Spleen (tissue), 11 donors: Measurements from ENCODE around the gene C11orf86. TPM values are rescaled to one million over a fixed set of nuclear protein-coding genes. Genes with fewer than 3 reads are reported as not detected.

Source experiments
- DNase-seq: peaks from one replicate; pipeline ENCODE4 v3.0.0-alpha.2; 2020
- H3K27ac ChIP-seq, 8 donors: fragments of 200-600 bp; sonication (generic) in 7 of 8; 1 replicate in 4 of 8; 2 replicates in 4 of 8; pipeline versions ENCODE4 v1.5.0 to v1.8.0; 2016 to 2021; ENCODE audit warnings: inconsistent platforms in 4 of 8, mild to moderate bottlenecking in 4 of 8, moderate library complexity in 1 of 8
- H3K27me3 ChIP-seq, 7 donors: fragments of 200-600 bp; sonication (generic) in 6 of 7; replicated peaks in 1 of 7; 1 replicate in 4 of 7; 2 replicates in 3 of 7; pipeline versions ENCODE4 v1.5.0 to v1.8.0; 2016 to 2021; ENCODE audit warnings: inconsistent platforms in 3 of 7, mild to moderate bottlenecking in 1 of 7
- H3K36me3 ChIP-seq, 6 donors: fragments of 200-600 bp; sonication (generic) in 5 of 6; 1 replicate in 4 of 6; 2 replicates in 2 of 6; pipeline versions ENCODE4 v1.5.0 to v1.8.0; 2016 to 2021; ENCODE audit warnings: inconsistent platforms in 2 of 6
- H3K4me1 ChIP-seq, 6 donors: fragments of 200-600 bp; sonication (generic) in 5 of 6; 1 replicate in 3 of 6; 2 replicates in 3 of 6; pipeline versions ENCODE4 v1.5.0 to v1.8.0; 2016 to 2021; ENCODE audit warnings: inconsistent platforms in 3 of 6
- H3K4me3 ChIP-seq, 8 donors: fragments of 200-600 bp; sonication (generic) in 7 of 8; 1 replicate in 4 of 8; 2 replicates in 4 of 8; pipeline versions ENCODE4 v1.5.0 to v1.8.0; 2016 to 2021; ENCODE audit warnings: inconsistent platforms in 4 of 8, mild to moderate bottlenecking in 4 of 8, moderate library complexity in 2 of 8
- H3K9me3 ChIP-seq, 8 donors: fragments of 200-600 bp; sonication (generic) in 7 of 8; 1 replicate in 4 of 8; 2 replicates in 4 of 8; pipeline versions ENCODE4 v1.5.0 to v1.8.0; 2016 to 2021; ENCODE audit warnings: inconsistent platforms in 4 of 8
- CTCF ChIP-seq, 11 experiments: fragments of 200-600 bp in 7 of 11; fragments of 450-650 bp in 4 of 11; sonication (generic) in 4 of 11; IDR thresholded peaks in 8 of 11; conservative IDR thresholded peaks in 3 of 11; 1 replicate in 7 of 11; 2 replicates in 4 of 11; pipeline versions ENCODE4 v1.4.0 to v1.8.0; 2016 to 2021; ENCODE audit warnings: antibody characterized with exemption in 11 of 11, inconsistent platforms in 4 of 11, mild to moderate bottlenecking in 1 of 11
- POLR2A ChIP-seq, 3 donors: fragments of 450-650 bp; IDR thresholded peaks; one replicate each; pipeline ENCODE4 v1.5.1; 2017; ENCODE audit warnings: antibody characterized with exemption in 3 of 3, mild to moderate bottlenecking in 1 of 3
- POLR2AphosphoS5 ChIP-seq, 3 donors: sonication (generic); formaldehyde crosslinking; IDR thresholded peaks; one replicate each; pipeline ENCODE4 v1.5.1; 2017; ENCODE audit warnings: antibody characterized with exemption in 3 of 3
- WGBS, 5 donors: extraction: QIAGEN DNeasy Blood & Tissue Kit in 3 of 5; methylation state at CpG; one replicate each; pipeline versions ENCODE4 v1.1.5 to v1.1.7; 2013 to 2018; 5-methylcytosine and 5-hydroxymethylcytosine counted together
- intact Hi-C: fragments of 100-400 bp; cut with DNase I; formaldehyde crosslinking; loops from one replicate; pipeline ENCODE4 v1.15.0; 2023; ENCODE audit warnings: low total_unique reads
- polyA plus RNA-seq, 3 donors: library from polyadenylated mRNA; stranded (reverse); fragments of 200-250 nt; gene quantifications; one replicate each; pipeline ENCODE4 v1.2.1, GENCODE V29; 2013
- total RNA-seq, 7 donors: library from RNA; depleted of rRNA in 3 of 7; stranded (reverse); fragments of >200 nt in 3 of 7; fragmentation: NEBNext Ultra II Directional in 4 of 7; extraction: Animal tissue kit (Norgen Biotek cat#: 25700) in 4 of 7; gene quantifications; one replicate each; pipeline versions ENCODE4 v1.1.0 to v1.2.1, GENCODE V29; 2016 to 2021
- donor health status: healthy with polysubstance abuse.
- donor health status: DM: no; HTN: no; CAD: no; lungs with moderate emphysema.
- donor health status: DM: no; HTN: no; CAD: no.
- donor health status: Bipolar disorder and iron deficiency.
- donor health status: healthy.
- donor health status: DM: no; HTN: no; CAD: no.
- donor health status: DM: yes; HTN: yes; CAD: no.

C11orf86 gene
- total and polyA plus RNA-seq, 10 donors: 0.13 TPM; not detected in 9

GRCh38 chr11:66934950-66935779, 39.9 kb upstream of the C11orf86 start:
- H3K27me3 ChIP-seq: no peaks in the 10 kb centered on the region
- no peak overlapping the region for H3K27ac ChIP-seq
- TF ChIP-seq CTCF (IDR thresholded peaks at IDR 0.05 in 8 of 11, conservative IDR thresholded peaks at IDR 0.05 in 3 of 11) (no peak), POLR2A (IDR thresholded peaks at IDR 0.05) (no peak), POLR2AphosphoS5 (IDR thresholded peaks at IDR 0.05) (no peak)
- H3K9me3 ChIP-seq: no peaks in the 10 kb centered on the region
- 62 to 75% (median 63%) methylated on average over 9 of the region's 9 CpGs for WGBS, 5 donors
- H3K4me1 ChIP-seq: no peaks in the 10 kb centered on the region
- intact Hi-C loops: no loop called here
- H3K36me3 ChIP-seq: no peaks in the 10 kb centered on the region
- H3K4me3 ChIP-seq: no peak overlapping the region
- DNase-seq: no peak

GRCh38 chr11:66936311-66936711, 38.8 kb upstream of the C11orf86 start:
- no peaks in the 10 kb centered on the region for H3K4me1 ChIP-seq
- H3K36me3 ChIP-seq: no peaks in the 10 kb centered on the region
- H3K27me3 ChIP-seq: no peaks in the 10 kb centered on the region
- intact Hi-C loops: no loop called here
- 64 to 81% (median 78%) methylated on average over 2 of the region's 2 CpGs for WGBS, 5 donors
- H3K9me3 ChIP-seq: no peaks in the 10 kb centered on the region
- DNase-seq: no peak
- no peak for TF ChIP-seq POLR2AphosphoS5 (IDR thresholded peaks at IDR 0.05)
- TF ChIP-seq CTCF (IDR thresholded peaks at IDR 0.05 in 8 of 11, conservative IDR thresholded peaks at IDR 0.05 in 3 of 11): no peak
- TF ChIP-seq POLR2A (IDR thresholded peaks at IDR 0.05): no peak
- H3K4me3 ChIP-seq: no peak overlapping the region
- no peak overlapping the region for H3K27ac ChIP-seq

GRCh38 chr11:66937193-66937733, 37.8 kb upstream of the C11orf86 start:
- H3K36me3 ChIP-seq: no peaks in the 10 kb centered on the region
- TF ChIP-seq CTCF (IDR thresholded peaks at IDR 0.05 in 8 of 11, conservative IDR thresholded peaks at IDR 0.05 in 3 of 11): no peak
- TF ChIP-seq POLR2AphosphoS5 (IDR thresholded peaks at IDR 0.05): no peak
- TF ChIP-seq POLR2A (IDR thresholded peaks at IDR 0.05): no peak

GRCh38 chr11:66938582-66939135, 36.4 kb upstream of the C11orf86 start:
- 80 to 87% (median 81%) methylated on average over 5 of the region's 5 CpGs for WGBS, 5 donors
- Histone ChIP-seq H3K27ac (no peak overlapping the region), H3K4me3 (no peak overlapping the region), H3K4me1 (no peaks in the 10 kb centered on the region), H3K9me3 (no peaks in the 10 kb centered on the region), H3K36me3 (no peaks in the 10 kb centered on the region), H3K27me3 (no peaks in the 10 kb centered on the region)
- no peak for DNase-seq
- TF ChIP-seq POLR2A (IDR thresholded peaks at IDR 0.05) (no peak), CTCF (IDR thresholded peaks at IDR 0.05 in 8 of 11, conservative IDR thresholded peaks at IDR 0.05 in 3 of 11) (no peak), POLR2AphosphoS5 (IDR thresholded peaks at IDR 0.05) (no peak)
- intact Hi-C loops: no loop called here

More at GRCh38 chr11:66937193-66937733, 37.8 kb upstream of the C11orf86 start:
- no peak for DNase-seq
- no peak overlapping the region for H3K4me3 ChIP-seq
- H3K9me3 ChIP-seq: no peaks in the 10 kb centered on the region
- H3K27ac ChIP-seq: no peak overlapping the region
- H3K4me1 ChIP-seq: no peaks in the 10 kb centered on the region
- 91 to 100% (median 97%) methylated on average over 1 of the region's 1 CpG for WGBS, 5 donors
- intact Hi-C loops: no loop called here
- H3K27me3 ChIP-seq: no peaks in the 10 kb centered on the region
